Panc1 (cell line): ENCODE measurements around the gene EEA1. TPM values are rescaled to one million over a fixed set of nuclear protein-coding genes. Genes with fewer than 3 reads are reported as not detected.

Experiments
- ATAC-seq: fragments of 200-7000 bp; cut with Tn5 transposase; 2 replicates; pipeline ENCODE4 v1.9.1; 2020; ENCODE audit warnings: mild to moderate bottlenecking, moderate library complexity
- BruUV-seq: library from RNA; stranded (reverse); fragments of 400-500 nt; replicated peaks from 2 replicates; lab custom pipeline; 2021; lab: Mats Ljungman, UMichigan
- CTCF ChIA-PET: fragments of 300-600 bp; sonication (Branson Sonifier 250); formaldehyde crosslinking; loops from one replicate; lab custom pipeline; 2022; ENCODE audit warnings: antibody characterized with exemption; lab: Charles Lee
- POLR2A ChIA-PET: fragments of 300-600 bp; sonication (Branson Sonifier 250); formaldehyde crosslinking; loops from one replicate; lab custom pipeline; 2022; ENCODE audit warnings: antibody characterized with exemption; lab: Charles Lee
- DNase-seq: peaks from one replicate; pipeline ENCODE4 v3.0.0-alpha.2; 2010; ENCODE audit warnings: low read depth, low spot score
- H3K27ac ChIP-seq: 2 replicates; pipeline ENCODE4 v1.5.1; 2011; ENCODE audit warnings: mild to moderate bottlenecking, low read length, inconsistent platforms
- H3K27me3 ChIP-seq: fragments of 200-500 bp; sonication (Bioruptor generic); 2 replicates; pipeline ENCODE4 v1.6.0; 2014; ENCODE audit warnings: low read length, inconsistent platforms; ENCODE audit not compliant: control insufficient read depth, insufficient read depth
- H3K36me3 ChIP-seq: fragments of 200-500 bp; sonication (Bioruptor generic); 2 replicates; pipeline ENCODE4 v1.5.1; 2014; ENCODE audit warnings: inconsistent platforms, mild to moderate bottlenecking, low read length, moderate library complexity; ENCODE audit not compliant: control insufficient read depth, insufficient read depth
- H3K4me1 ChIP-seq: 2 replicates; pipeline ENCODE4 v1.5.1; 2011; ENCODE audit warnings: inconsistent platforms, mild to moderate bottlenecking, low read length, moderate library complexity; ENCODE audit not compliant: control insufficient read depth, insufficient read depth
- H3K4me3 ChIP-seq, 2 experiments: 2 replicates each; pipeline ENCODE4 v1.5.1; 2011 to 2012; ENCODE audit warnings: low read depth in 2 of 2, low read length in 2 of 2, mild to moderate bottlenecking in 2 of 2, inconsistent platforms in 1 of 2, moderate library complexity in 1 of 2
- H3K9me3 ChIP-seq: fragments of 200-500 bp; sonication (Bioruptor generic); 2 replicates; pipeline ENCODE4 v1.5.1; 2014; ENCODE audit warnings: low read depth, mild to moderate bottlenecking, inconsistent platforms, low read length, moderate library complexity; ENCODE audit not compliant: control insufficient read depth, insufficient read depth
- POLR2AphosphoS5 ChIP-seq: IDR thresholded peaks from 2 replicates; pipeline ENCODE4 v1.6.1; 2012; ENCODE audit warnings: mild to moderate bottlenecking, low read depth, low read length, moderate library complexity
- REST ChIP-seq, 2 experiments: IDR thresholded peaks; 2 replicates each; pipeline ENCODE4 v1.6.1; 2011 to 2012; ENCODE audit warnings: low read depth in 2 of 2, control low read depth in 1 of 2, low read length in 1 of 2, mild to moderate bottlenecking in 1 of 2, moderate library complexity in 1 of 2; ENCODE audit not compliant: insufficient read depth in 1 of 2
- SIN3A ChIP-seq: IDR thresholded peaks from 2 replicates; pipeline ENCODE4 v1.6.1; 2012; ENCODE audit warnings: low read depth, mild to moderate bottlenecking, low read length, moderate library complexity, borderline replicate concordance; ENCODE audit not compliant: insufficient read depth
- TCF7L2 ChIP-seq: IDR thresholded peaks from 2 replicates; pipeline ENCODE4 v1.6.1; 2011; ENCODE audit warnings: mild to moderate bottlenecking, low read depth, low read length, inconsistent platforms
- in situ Hi-C: cut with HindIII; loops from 2 replicates; pipeline ENCODE4 v1.10.0; 2016; ENCODE audit warnings: low sequenced_read_pairs, low pct_unique_long_range_greater_than_20kb
- intact Hi-C: fragments of 100-400 bp; cut with micrococcal nuclease; formaldehyde crosslinking; loops from one replicate; pipeline ENCODE4 v1.10.0; 2022; ENCODE audit not compliant: unreplicated experiment
- total RNA-seq: library from RNA; stranded (reverse); gene quantifications from one replicate; pipeline ENCODE4 v1.2.1, GENCODE V29; 2021; ENCODE audit not compliant: unreplicated experiment
- TF ChIP-seq, protein P1 (sequence below): fragments of 450-650 bp; IDR thresholded peaks from 2 replicates; pipeline ENCODE4 v1.5.1; 2017; ENCODE audit warnings: mild to moderate bottlenecking

EEA1 gene
- total RNA-seq, 1 experiment from 2014 or later: 15.1 TPM

GRCh38 chr12:92821142-92821541 lies 108.0 kb downstream of the EEA1 start:
- Histone ChIP-seq H3K36me3 (no peaks in the 10 kb centered on the region; the same call in 1 of the 2 replicates), H3K27me3 (no peaks in the 10 kb centered on the region), H3K4me1 (no peaks in the 10 kb centered on the region), H3K9me3 (no peaks in the 10 kb centered on the region), H3K4me3 (no peak overlapping the region), H3K27ac (no peak overlapping the region)
- in situ Hi-C loops (no loop called here), intact Hi-C loops (no loop called here)
- no TSS peak for BruUV-seq
- ChIA-PET CTCF (no interaction called here), POLR2A (no interaction called here)
- no peak for DNase-seq
- no peak for TF ChIP-seq SIN3A
- no peak for TF ChIP-seq TCF7L2
- no peak for TF ChIP-seq POLR2AphosphoS5
- no peak for TF ChIP-seq REST (IDR thresholded peaks at IDR 0.05; ENCODE audit: insufficient read depth in 1 of 2, low read depth in 2 of 2, low read length in 1 of 2)
- TF ChIP-seq, protein P1, sequence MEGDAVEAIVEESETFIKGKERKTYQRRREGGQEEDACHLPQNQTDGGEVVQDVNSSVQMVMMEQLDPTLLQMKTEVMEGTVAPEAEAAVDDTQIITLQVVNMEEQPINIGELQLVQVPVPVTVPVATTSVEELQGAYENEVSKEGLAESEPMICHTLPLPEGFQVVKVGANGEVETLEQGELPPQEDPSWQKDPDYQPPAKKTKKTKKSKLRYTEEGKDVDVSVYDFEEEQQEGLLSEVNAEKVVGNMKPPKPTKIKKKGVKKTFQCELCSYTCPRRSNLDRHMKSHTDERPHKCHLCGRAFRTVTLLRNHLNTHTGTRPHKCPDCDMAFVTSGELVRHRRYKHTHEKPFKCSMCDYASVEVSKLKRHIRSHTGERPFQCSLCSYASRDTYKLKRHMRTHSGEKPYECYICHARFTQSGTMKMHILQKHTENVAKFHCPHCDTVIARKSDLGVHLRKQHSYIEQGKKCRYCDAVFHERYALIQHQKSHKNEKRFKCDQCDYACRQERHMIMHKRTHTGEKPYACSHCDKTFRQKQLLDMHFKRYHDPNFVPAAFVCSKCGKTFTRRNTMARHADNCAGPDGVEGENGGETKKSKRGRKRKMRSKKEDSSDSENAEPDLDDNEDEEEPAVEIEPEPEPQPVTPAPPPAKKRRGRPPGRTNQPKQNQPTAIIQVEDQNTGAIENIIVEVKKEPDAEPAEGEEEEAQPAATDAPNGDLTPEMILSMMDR: no peak
- ATAC-seq: no peak

GRCh38 chr12:92814584-92814983 lies 114.5 kb downstream of the EEA1 start:
- no peak for DNase-seq
- Histone ChIP-seq H3K36me3 (no peaks in the 10 kb centered on the region; the same call in 1 of the 2 replicates), H3K4me3 (no peak overlapping the region), H3K27ac (no peak overlapping the region), H3K4me1 (no peaks in the 10 kb centered on the region), H3K9me3 (no peaks in the 10 kb centered on the region), H3K27me3 (no peaks in the 10 kb centered on the region)
- CTCF ChIA-PET: no interaction called here
- no TSS peak for BruUV-seq
- intact Hi-C loops: no loop called here
- TF ChIP-seq SIN3A (no peak), TCF7L2 (no peak), POLR2AphosphoS5 (no peak), REST (IDR thresholded peaks at IDR 0.05; ENCODE audit: insufficient read depth in 1 of 2, low read depth in 2 of 2, low read length in 1 of 2) (no peak)
- TF ChIP-seq, protein P1: no peak
- no peak for ATAC-seq
- POLR2A ChIA-PET: no interaction called here
- in situ Hi-C loops: no loop called here
